SH-SY5Y (cell line): ENCODE measurements around the gene CD3G.

ENCODE experiments used
- GATA2 ChIP-seq: IDR thresholded peaks from 2 replicates; pipeline ENCODE4 v1.6.1; 2011; ENCODE audit warnings: mild to moderate bottlenecking, low read depth, low read length
- GATA3 ChIP-seq: IDR thresholded peaks from 2 replicates; pipeline ENCODE4 v1.6.1; 2011; ENCODE audit warnings: low read depth, mild to moderate bottlenecking, low read length, moderate library complexity

DNA sequence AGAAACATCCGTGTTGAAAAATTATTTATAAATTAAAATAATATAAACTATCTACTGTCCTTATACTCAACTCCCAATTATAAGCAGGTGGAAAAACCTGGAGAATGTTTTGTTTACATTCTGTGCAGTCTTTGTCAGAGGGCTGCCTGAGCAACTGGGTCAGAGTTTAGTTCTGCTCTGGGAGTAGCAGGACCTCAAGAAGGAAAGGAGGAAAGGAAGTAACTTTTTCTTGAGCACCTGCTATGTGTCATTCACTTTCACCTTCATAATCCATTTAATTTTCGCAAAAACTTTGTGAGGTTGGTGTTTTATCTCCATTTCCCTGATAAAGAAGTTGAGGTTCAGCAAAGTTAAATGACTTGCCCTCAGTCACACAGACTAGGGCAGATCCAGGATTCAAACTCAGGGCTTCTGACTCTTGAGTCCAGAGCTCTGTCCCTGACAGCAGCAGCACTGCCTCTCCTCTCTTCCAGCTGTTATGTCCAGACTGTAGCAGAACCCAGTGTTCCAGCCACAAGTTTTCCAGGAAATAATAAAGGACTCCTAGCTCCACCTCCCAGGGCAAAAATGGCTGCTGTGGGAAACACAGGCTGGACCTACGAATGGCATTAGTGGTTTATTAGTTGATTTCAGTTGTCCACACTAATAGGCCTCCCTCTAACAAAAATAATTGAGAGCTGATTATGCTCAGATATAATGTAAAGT is 33.2 kb upstream of the CD3G start:
- TF ChIP-seq GATA2 (no peak), GATA3 (no peak)
